GM13977 (cell line): Measurements from ENCODE around the gene ERCC5.

Source experiments
- DNase-seq: peaks from one replicate; pipeline ENCODE4 v3.0.0; 2012; ENCODE audit warnings: low spot score
- CTCF ChIP-seq: IDR thresholded peaks from 2 replicates; pipeline ENCODE4 v1.5.1; 2012; ENCODE audit warnings: mild to moderate bottlenecking, control low read depth; ENCODE audit not compliant: insufficient read depth; ENCODE audit errors: extremely low read depth, missing control alignments
- in situ Hi-C: fragments of 300-500 bp; cut with MboI; formaldehyde crosslinking; loops from one replicate; pipeline ENCODE4 v1.12.0; 2022; ENCODE audit warnings: low sequenced_read_pairs, low pct_unique_long_range_greater_than_20kb, mixed read lengths, inconsistent platforms; ENCODE audit not compliant: unreplicated experiment

ERCC5 gene

GRCh38 chr13:102900193-102900608, 54.4 kb downstream of the ERCC5 start:
- in situ Hi-C loops = no loop called here
- TF ChIP-seq CTCF = no peak
- no peak for DNase-seq

- TF ChIP-seq CTCF = no peak
- in situ Hi-C loops = no loop called here
- no peak for DNase-seq
Measured at GRCh38 chr13:102901056-102901455, 55.2 kb downstream of the ERCC5 start.

GRCh38 chr13:102901615-102902305, 55.9 kb downstream of the ERCC5 start:
- DNase-seq = no peak
- no peak for TF ChIP-seq CTCF
- in situ Hi-C loops = no loop called here

GRCh38 chr13:102902789-102903347, 57.0 kb downstream of the ERCC5 start:
- in situ Hi-C loops = no loop called here
- no peak for DNase-seq
- TF ChIP-seq CTCF = no peak

- in situ Hi-C loops = no loop called here
- DNase-seq = no peak
- TF ChIP-seq CTCF = peak; percentile 55
Measured at GRCh38 chr13:102903659-102904407, 58.0 kb downstream of the ERCC5 start.

- in situ Hi-C loops = no loop called here
- no peak for DNase-seq
- TF ChIP-seq CTCF = no peak
Measured at GRCh38 chr13:102904408-102904862, 58.6 kb downstream of the ERCC5 start.
